ENCODE data around the gene SOX15. TPM values are rescaled to one million over a fixed set of nuclear protein-coding genes. Genes with fewer than 3 reads are reported as not detected.
A peak's percentile ranks its signal among the peaks of the same experiment; 100 is the strongest.

Gene SOX15
- total and polyA plus RNA-seq, 11 donors: 0.32 to 8.0 (median 1.2) TPM; not detected in 1

- Histone ChIP-seq H3K4me3 (no peak within 1 kb of the TSS), H3K9me3 (no peaks in the 10 kb centered on the region), H3K27ac (no peak within 1 kb of the TSS), H3K36me3 (peaks cover 0 to 9% (median 5%) of the 10 kb centered on the region in 9 donors), H3K27me3 (no peaks in the 10 kb centered on the region), H3K4me1 (peaks cover 0 to 26% (median 11%) of the 10 kb centered on the region in 12 donors)
- intact Hi-C loops (cut with DNase I): loop anchor here in 4 of 10 donors (5.0 kb wide), 1 partner anchor 57 kb away; the partner anchor contains the start of genes TP53 (in 4 of the 4) and WRAP53 (in 4 of the 4)
- DNase-seq (no peak), ATAC-seq (no peak)
- TF ChIP-seq CTCF (IDR thresholded peaks at IDR 0.05): no peak
- no peak for TF ChIP-seq POLR2A (IDR thresholded peaks at IDR 0.05)
- WGBS, 4 donors: 75 to 89% (median 84%) methylated on average over 11 to 13 of the region's 13 CpGs
These were observed 40.2 kb upstream of the SOX15 start, which contains the start of gene SHBG for GRCh38 chr17:7629939-7630571. SHBG (plus strand) TSS chr17:7630135; CDS start chr17:7630173, 38 bp downstream.

- intact Hi-C loops (cut with DNase I): loop anchor here in 1 of 10 donors (2.0 kb wide), 1 partner anchor 59 kb away; the partner anchor contains the start of gene TP53
These were observed 37.6 kb upstream of the SOX15 start, which contains the start of gene SAT2 for GRCh38 chr17:7627250-7628121. SAT2 (minus strand) TSS chr17:7627821; CDS start chr17:7627635, 186 bp downstream.

GRCh38 chr17:7626956-7627249, 37.0 kb upstream of the SOX15 start:
- Histone ChIP-seq H3K36me3 (peaks cover 0 to 9% (median 5%) of the 10 kb centered on the region in 9 donors), H3K27ac (peak overlapping the region; percentile 85 to 98 (median 92)), H3K4me3 (peak overlapping the region; percentile 44 to 94 (median 84)), H3K27me3 (no peaks in the 10 kb centered on the region), H3K4me1 (peaks cover 0 to 24% (median 11%) of the 10 kb centered on the region in 12 donors), H3K9me3 (no peaks in the 10 kb centered on the region)
- intact Hi-C loops (cut with DNase I): loop anchor here in 1 of 10 donors (2.0 kb wide), 1 partner anchor 60 kb away; the partner anchor contains the start of gene TP53
- ATAC-seq: peak in 1 of 4 donors; percentile 7
- DNase-seq: no peak
- TF ChIP-seq CTCF (IDR thresholded peaks at IDR 0.05) (no peak), POLR2A (IDR thresholded peaks at IDR 0.05) (no peak)
- WGBS, 4 donors: 21 to 25% (median 22%) methylated on average over 6 of the region's 6 CpGs

More at GRCh38 chr17:7627250-7628121, 37.6 kb upstream of the SOX15 start, which contains the start of gene SAT2:
- peak within 1 kb of the TSS; percentile 85 to 98 (median 92) for H3K27ac ChIP-seq
- no peaks in the 10 kb centered on the region for H3K27me3 ChIP-seq
- H3K9me3 ChIP-seq: no peaks in the 10 kb centered on the region
- WGBS, 4 donors: 1% methylated on average over 32 to 54 of the region's 54 CpGs
- DNase-seq: peak; percentile 95 to 97 (median 96)
- ATAC-seq: peak; percentile 97 to 99 (median 98)
- peaks cover 0 to 26% (median 11%) of the 10 kb centered on the region in 12 donors for H3K4me1 ChIP-seq
- no peak for TF ChIP-seq CTCF (IDR thresholded peaks at IDR 0.05)
- peak in 1 of 2 donors; percentile 64 for TF ChIP-seq POLR2A (IDR thresholded peaks at IDR 0.05)
- H3K36me3 ChIP-seq: peaks cover 0 to 9% (median 5%) of the 10 kb centered on the region in 9 donors
- peak within 1 kb of the TSS; percentile 44 to 94 (median 84) for H3K4me3 ChIP-seq
